ENCODE results near the gene IFRD2.
"Not testable (repeated sequence)": the region's sequence is repeated elsewhere in the genome, so short reads cannot be mapped to it uniquely, and the experiment has no call there.

Gene IFRD2

GRCh38 chr3:50272911-50273688 lies 19.1 kb downstream of the IFRD2 start:
- DNase-seq (ENCODE audit: extremely low spot score): peak; percentile 98
- CTCF ChIA-PET: interaction anchor here (1.0 to 4.2 kb wide), 10 partner anchors 11 to 81 kb away, joined by 3 to 25 read pairs (median 7); partner anchors contain the start of gene IFRD2
- POLR2A ChIA-PET: no interaction called here
- TF ChIP-seq, protein P1, sequence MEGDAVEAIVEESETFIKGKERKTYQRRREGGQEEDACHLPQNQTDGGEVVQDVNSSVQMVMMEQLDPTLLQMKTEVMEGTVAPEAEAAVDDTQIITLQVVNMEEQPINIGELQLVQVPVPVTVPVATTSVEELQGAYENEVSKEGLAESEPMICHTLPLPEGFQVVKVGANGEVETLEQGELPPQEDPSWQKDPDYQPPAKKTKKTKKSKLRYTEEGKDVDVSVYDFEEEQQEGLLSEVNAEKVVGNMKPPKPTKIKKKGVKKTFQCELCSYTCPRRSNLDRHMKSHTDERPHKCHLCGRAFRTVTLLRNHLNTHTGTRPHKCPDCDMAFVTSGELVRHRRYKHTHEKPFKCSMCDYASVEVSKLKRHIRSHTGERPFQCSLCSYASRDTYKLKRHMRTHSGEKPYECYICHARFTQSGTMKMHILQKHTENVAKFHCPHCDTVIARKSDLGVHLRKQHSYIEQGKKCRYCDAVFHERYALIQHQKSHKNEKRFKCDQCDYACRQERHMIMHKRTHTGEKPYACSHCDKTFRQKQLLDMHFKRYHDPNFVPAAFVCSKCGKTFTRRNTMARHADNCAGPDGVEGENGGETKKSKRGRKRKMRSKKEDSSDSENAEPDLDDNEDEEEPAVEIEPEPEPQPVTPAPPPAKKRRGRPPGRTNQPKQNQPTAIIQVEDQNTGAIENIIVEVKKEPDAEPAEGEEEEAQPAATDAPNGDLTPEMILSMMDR (IDR thresholded peaks at IDR 0.05; ENCODE audit: control extremely low read depth, extremely low read depth, low read depth, missing control alignments): peak; percentile 98

DNA sequence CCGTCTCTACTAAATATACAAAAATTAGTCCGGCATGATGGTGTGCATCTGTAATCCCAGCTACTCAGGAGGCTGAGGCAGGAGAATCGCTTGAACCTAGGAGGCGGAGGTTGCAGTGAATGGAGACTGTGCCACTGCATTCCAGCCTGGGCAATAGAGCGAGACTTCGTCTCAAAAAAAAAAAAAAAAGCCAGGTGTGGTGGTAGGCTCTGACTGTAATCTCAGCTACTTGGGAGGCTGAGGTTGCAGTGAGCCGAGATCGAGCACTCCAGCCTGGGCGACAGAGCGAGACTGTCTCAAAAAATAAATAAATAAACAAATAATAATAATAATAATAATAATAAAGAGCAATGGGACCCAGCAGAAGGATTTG lies 19.7 kb downstream of the IFRD2 start:
- not testable (repeated sequence) for DNase-seq (ENCODE audit: extremely low spot score)
- POLR2A ChIA-PET: interaction anchor here (0.7 kb wide), 2 partner anchors 33 to 35 kb away, joined by 4 to 13 read pairs; no protein-coding TSS in a partner anchor
- CTCF ChIA-PET: interaction anchor here (0.6 to 4.2 kb wide), 10 partner anchors 9 to 80 kb away, joined by 3 to 41 read pairs (median 5); no protein-coding TSS in a partner anchor

- DNase-seq (ENCODE audit: extremely low spot score): no peak
- TF ChIP-seq, protein P1 (IDR thresholded peaks at IDR 0.05; ENCODE audit: control extremely low read depth, extremely low read depth, low read depth, missing control alignments): no peak
- ChIA-PET CTCF (interaction anchor here (1.0 to 4.2 kb wide), 9 partner anchors 8 to 79 kb away, joined by 3 to 41 read pairs (median 10); partner anchors contain the start of gene GNAI2), POLR2A (no interaction called here)
Observed at GRCh38 chr3:50271314-50271936, 20.8 kb downstream of the IFRD2 start.

GRCh38 chr3:50270422-50271224 lies 21.6 kb downstream of the IFRD2 start:
- POLR2A ChIA-PET: no interaction called here
- TF ChIP-seq, protein P1 (IDR thresholded peaks at IDR 0.05; ENCODE audit: control extremely low read depth, extremely low read depth, low read depth, missing control alignments): no peak
- no peak for DNase-seq (ENCODE audit: extremely low spot score)
- CTCF ChIA-PET: interaction anchor here (1.0 to 4.2 kb wide), 8 partner anchors 7 to 76 kb away, joined by 3 to 41 read pairs (median 8); partner anchors contain the start of gene GNAI2

- DNase-seq (ENCODE audit: extremely low spot score): no peak
- POLR2A ChIA-PET: no interaction called here
- CTCF ChIA-PET: interaction anchor here (1.3 to 4.2 kb wide), 4 partner anchors 10 to 43 kb away, joined by 3 to 41 read pairs (median 18); no protein-coding TSS in a partner anchor
Observed at GRCh38 chr3:50269977-50270413, 22.2 kb downstream of the IFRD2 start.

DNA sequence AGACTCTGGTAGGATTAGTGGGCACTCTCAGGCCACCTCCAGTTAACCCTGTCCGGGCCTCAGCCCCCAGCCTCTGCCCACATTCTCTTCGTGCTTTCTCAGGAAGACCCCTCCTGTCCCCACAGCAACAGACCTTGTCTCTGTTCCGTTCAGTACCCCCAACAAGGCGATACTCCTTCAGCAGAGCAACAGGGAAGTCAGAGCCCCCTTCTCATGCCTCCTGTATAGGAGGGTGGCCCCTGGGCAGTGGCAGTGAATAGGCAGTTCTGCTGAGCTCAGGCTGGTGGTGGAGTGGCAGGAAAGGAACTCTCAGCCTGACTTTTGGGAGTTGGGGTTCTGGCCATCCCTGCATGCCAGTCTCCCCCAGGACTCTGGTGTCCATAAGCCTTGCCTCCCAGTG lies 22.8 kb downstream of the IFRD2 start:
- ChIA-PET POLR2A (no interaction called here), CTCF (interaction anchor here (1.3 to 4.2 kb wide), 3 partner anchors 9 to 39 kb away, joined by 3 to 41 read pairs (median 11); no protein-coding TSS in a partner anchor)
- no peak for DNase-seq (ENCODE audit: extremely low spot score)
- TF ChIP-seq, protein P1 (IDR thresholded peaks at IDR 0.05; ENCODE audit: control extremely low read depth, extremely low read depth, low read depth, missing control alignments): no peak

More at GRCh38 chr3:50269977-50270413, 22.2 kb downstream of the IFRD2 start:
- TF ChIP-seq, protein P1 (IDR thresholded peaks at IDR 0.05; ENCODE audit: control extremely low read depth, extremely low read depth, low read depth, missing control alignments): no peak
